HepG2 (cell line): ENCODE results near the gene C1QTNF12. TPM values are rescaled to one million over a fixed set of nuclear protein-coding genes. Genes with fewer than 3 reads are reported as not detected.

ENCODE experiments used
- ATAC-seq: fragments of 200-7000 bp; cut with Tn5 transposase; 3 replicates; pipeline ENCODE4 v1.9.1; 2020; ENCODE audit warnings: mild to moderate bottlenecking, moderate library complexity
- BruUV-seq: library from RNA; stranded (reverse); fragments of 400-500 nt; replicated peaks from 2 replicates; lab custom pipeline; 2021; lab: Mats Ljungman, UMichigan
- CTCF ChIA-PET: fragments of 300-600 bp; formaldehyde crosslinking; extraction: SDS; loops from one replicate; lab custom pipeline; 2021; ENCODE audit warnings: low total read pairs, inconsistent platforms, low intra/inter-chr PET ratio; lab: Yijun Ruan, JAX
- POLR2A ChIA-PET: fragments of 350-600 bp; sonication (Branson Sonifier 250); formaldehyde crosslinking; loops from one replicate; lab custom pipeline; 2020; ENCODE audit warnings: antibody characterized with exemption, inconsistent platforms; lab: Yijun Ruan, JAX
- DNase-seq: peaks from one replicate; pipeline ENCODE4 v3.0.0-alpha.2; 2015; ENCODE audit warnings: low spot score
- FAIRE-seq: peaks from 3 replicates; lab custom pipeline; 2011; peaks lifted over from hg19 to GRCh38; lab: Jason Lieb, UNC
- H2AFZ ChIP-seq: one replicate; pipeline ENCODE4 v1.6.1; 2011; ENCODE audit warnings: low read length, inconsistent platforms
- H3K27ac ChIP-seq: fragments of 300-600 bp; 3 replicates; pipeline ENCODE4 v1.8.0; 2011; ENCODE audit warnings: mixed run types, mild to moderate bottlenecking, mixed read lengths, low read length, inconsistent platforms; ENCODE audit not compliant: insufficient read depth; ENCODE audit errors: extremely low read length
- H3K27me3 ChIP-seq, 2 experiments: fragments of 200-600 bp in 1 of 2; 2 replicates in 1 of 2; 3 replicates in 1 of 2; pipeline versions ENCODE4 v1.6.0 to v1.8.0; 2011; ENCODE audit warnings: low read length in 2 of 2, mild to moderate bottlenecking in 2 of 2, moderate library complexity in 2 of 2, inconsistent platforms in 1 of 2; ENCODE audit not compliant: insufficient read depth in 2 of 2, control insufficient read depth in 1 of 2
- H3K36me3 ChIP-seq, 2 experiments: fragments of 200-600 bp in 1 of 2; replicated peaks in 1 of 2; 2 replicates in 1 of 2; 3 replicates in 1 of 2; pipeline versions ENCODE4 v1.5.1 to v1.8.0; 2011; ENCODE audit warnings: low read length in 2 of 2, inconsistent platforms in 1 of 2; ENCODE audit not compliant: insufficient read depth in 2 of 2, control insufficient read depth in 1 of 2
- H3K4me1 ChIP-seq: 2 replicates; pipeline ENCODE4 v1.5.1; 2012; ENCODE audit warnings: low read length, inconsistent platforms; ENCODE audit not compliant: insufficient read depth
- H3K4me2 ChIP-seq: 2 replicates; pipeline ENCODE4 v1.6.0; 2011; ENCODE audit warnings: low read depth, low read length, inconsistent platforms
- H3K4me3 ChIP-seq, 3 experiments: fragments of 200-600 bp in 1 of 3; sonication (generic), shearing (Covaris generic) in 1 of 3; replicated peaks in 1 of 3; 2 replicates each; pipeline ENCODE4 v1.5.1; 2011 to 2016; ENCODE audit warnings: low read length in 3 of 3, inconsistent platforms in 2 of 3, low read depth in 2 of 3, mild to moderate bottlenecking in 2 of 3, control low read depth in 1 of 3, mixed read lengths in 1 of 3; ENCODE audit not compliant: insufficient read depth in 1 of 3
- H3K79me2 ChIP-seq: one replicate; pipeline ENCODE4 v1.6.1; 2011; ENCODE audit warnings: low read length, inconsistent platforms; ENCODE audit not compliant: insufficient read depth
- H3K9ac ChIP-seq: 2 replicates; pipeline ENCODE4 v1.6.0; 2011; ENCODE audit warnings: mild to moderate bottlenecking, low read depth, low read length, inconsistent platforms; ENCODE audit not compliant: insufficient read depth
- H3K9me3 ChIP-seq: 2 replicates; pipeline ENCODE4 v1.5.1; 2012; ENCODE audit warnings: mild to moderate bottlenecking, low read length
- H4K20me1 ChIP-seq: 2 replicates; pipeline ENCODE4 v1.6.0; 2011; ENCODE audit warnings: inconsistent platforms, mild to moderate bottlenecking, low read length, moderate library complexity; ENCODE audit not compliant: insufficient read depth
- AGO2 ChIP-seq: fragments of 200-400 bp; formaldehyde crosslinking; optimal IDR thresholded peaks from 2 replicates; pipeline ENCODE3; 2017; ENCODE audit warnings: mild to moderate bottlenecking, low read depth, low read length, moderate library complexity
- BCL6 ChIP-seq: IDR thresholded peaks from 2 replicates; pipeline ENCODE4 v1.6.1; 2016; ENCODE audit warnings: missing genetic modification reagents, missing compliant biosample characterization
- ISL2 ChIP-seq: sonication (generic); formaldehyde crosslinking; IDR thresholded peaks from 2 replicates; pipeline ENCODE4 v1.5.0; 2020; ENCODE audit warnings: missing genetic modification reagents
- NKX3-1 ChIP-seq: sonication (generic); formaldehyde crosslinking; IDR thresholded peaks from 2 replicates; pipeline ENCODE4 v1.5.0; 2020; ENCODE audit warnings: missing genetic modification reagents
- PCBP2 ChIP-seq: fragments of 200-400 bp; formaldehyde crosslinking; optimal IDR thresholded peaks from 2 replicates; pipeline ENCODE3; 2018; ENCODE audit warnings: low read length, low read depth; ENCODE audit not compliant: poor library complexity, severe bottlenecking
- SALL2 ChIP-seq: sonication (generic); formaldehyde crosslinking; IDR thresholded peaks from 2 replicates; pipeline ENCODE4 v1.8.1; 2023; ENCODE audit warnings: mild to moderate bottlenecking, missing genetic modification reagents, inconsistent platforms
- SMAD9 ChIP-seq: sonication (generic); formaldehyde crosslinking; IDR thresholded peaks from 2 replicates; pipeline ENCODE4 v1.5.1; 2020; ENCODE audit warnings: mild to moderate bottlenecking, missing genetic modification reagents
- ZBTB20 ChIP-seq: sonication (generic); formaldehyde crosslinking; IDR thresholded peaks from 2 replicates; pipeline ENCODE4 v1.8.1; 2023; ENCODE audit warnings: missing genetic modification reagents, low read depth, mild to moderate bottlenecking, borderline replicate concordance
- ZNF326 ChIP-seq: sonication (generic); formaldehyde crosslinking; IDR thresholded peaks from 2 replicates; pipeline ENCODE4 v1.4.0; 2020; ENCODE audit warnings: missing genetic modification reagents, borderline replicate concordance
- ZNF335 ChIP-seq: sonication (generic); formaldehyde crosslinking; IDR thresholded peaks from 2 replicates; pipeline ENCODE4 v1.4.0; 2020; ENCODE audit warnings: missing genetic modification reagents
- ZNF501 ChIP-seq: sonication (generic); formaldehyde crosslinking; IDR thresholded peaks from 2 replicates; pipeline ENCODE4 v1.5.1; 2020; ENCODE audit warnings: mild to moderate bottlenecking, moderate library complexity, missing genetic modification reagents
- ZNF672 ChIP-seq: sonication (generic); formaldehyde crosslinking; IDR thresholded peaks from 2 replicates; pipeline ENCODE4 v1.8.1; 2022; ENCODE audit warnings: missing genetic modification reagents
- WGBS: methylation state at CpG from one replicate; pipeline ENCODE4 v1.1.6; 2017; ENCODE audit warnings: low lambda C conversion rate; 5-methylcytosine and 5-hydroxymethylcytosine counted together
- in situ Hi-C: cut with HindIII; loops from 2 replicates; pipeline ENCODE4 v1.10.0; 2017; ENCODE audit warnings: low pct_unique_long_range_greater_than_20kb; ENCODE audit not compliant: extremely low pct_ligation_motif_present
- intact Hi-C: fragments of 100-400 bp; cut with micrococcal nuclease; formaldehyde crosslinking; loops from one replicate; pipeline ENCODE4 v1.10.0; 2022; ENCODE audit not compliant: unreplicated experiment
- polyA plus RNA-seq, 8 experiments: library from polyadenylated mRNA; depleted of rRNA in 3 of 8; stranded (reverse) in 7 of 8; unstranded in 1 of 8; fragments of >200 nt; fragmentation: Illumina TruSeq in 4 of 8; extraction: Trizol in 4 of 8; gene quantifications; 2 replicates each; pipeline versions ENCODE4 v1.2.1 to v1.2.3, GENCODE V29; 2011 to 2016; ENCODE audit warnings: low read depth in 4 of 8, missing spikeins in 1 of 8, mixed read lengths in 1 of 8; ENCODE audit not compliant: insufficient read depth in 1 of 8
- total RNA-seq, 5 experiments: library from RNA; depleted of rRNA; stranded (reverse); fragments of >200 nt; fragmentation: Illumina TruSeq; extraction: Trizol; gene quantifications; 2 replicates each; pipeline ENCODE4 v1.2.3, GENCODE V29; 2016; ENCODE audit warnings: low read depth in 1 of 5
- TF ChIP-seq, protein P1 (sequence below): sonication (generic); formaldehyde crosslinking; IDR thresholded peaks from 2 replicates; pipeline ENCODE4 v1.4.0; 2020; ENCODE audit warnings: mild to moderate bottlenecking, missing genetic modification reagents
- TF ChIP-seq, protein P2 (sequence below): sonication (generic); formaldehyde crosslinking; IDR thresholded peaks from 2 replicates; pipeline ENCODE4 v1.8.0; 2022; ENCODE audit warnings: missing genetic modification reagents, low read depth, mild to moderate bottlenecking, borderline replicate concordance
- TF ChIP-seq, protein P3 (sequence below): IDR thresholded peaks from 2 replicates; pipeline ENCODE4 v1.4.0; 2020; ENCODE audit warnings: mild to moderate bottlenecking, missing genetic modification reagents

C1QTNF12 gene
- total and polyA plus RNA-seq, 2 of the 13 experiments (the other 11 are each of a cell fraction or from before 2014, with no cell fraction given) = 0.18 to 0.64 TPM

DNA sequence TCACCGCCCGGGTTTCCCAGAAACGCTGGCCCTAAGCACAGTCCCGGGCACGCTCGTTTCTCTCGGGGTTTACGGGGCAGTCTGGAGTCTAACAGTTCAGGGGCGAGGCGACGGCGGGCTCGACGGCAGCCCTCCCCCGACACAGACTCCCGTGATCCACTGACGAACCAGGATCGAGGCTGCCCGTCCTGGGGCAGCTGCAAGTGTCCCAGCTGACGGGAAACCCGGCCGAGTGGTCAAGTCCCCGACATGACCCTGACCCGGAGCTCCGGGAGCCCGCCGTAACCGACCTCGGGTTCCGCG lies 26.6 kb upstream of the C1QTNF12 start (continued):
- 0 out of 2 replicates have a peak, but pooled peaks have one; percentile 7 for TF ChIP-seq SALL2 (CRISPR knock-in tag)
- TF ChIP-seq ISL2 (CRISPR knock-in tag) = no peak
- TF ChIP-seq ZNF335 (CRISPR knock-in tag) = 0 out of 2 replicates have a peak, but pooled peaks have one; percentile 7
- TF ChIP-seq ZNF672 = 0 out of 2 replicates have a peak, but pooled peaks have one; percentile 17
- TF ChIP-seq BCL6 = 0 out of 2 replicates have a peak, but pooled peaks have one; percentile 4
- TF ChIP-seq, protein P1, sequence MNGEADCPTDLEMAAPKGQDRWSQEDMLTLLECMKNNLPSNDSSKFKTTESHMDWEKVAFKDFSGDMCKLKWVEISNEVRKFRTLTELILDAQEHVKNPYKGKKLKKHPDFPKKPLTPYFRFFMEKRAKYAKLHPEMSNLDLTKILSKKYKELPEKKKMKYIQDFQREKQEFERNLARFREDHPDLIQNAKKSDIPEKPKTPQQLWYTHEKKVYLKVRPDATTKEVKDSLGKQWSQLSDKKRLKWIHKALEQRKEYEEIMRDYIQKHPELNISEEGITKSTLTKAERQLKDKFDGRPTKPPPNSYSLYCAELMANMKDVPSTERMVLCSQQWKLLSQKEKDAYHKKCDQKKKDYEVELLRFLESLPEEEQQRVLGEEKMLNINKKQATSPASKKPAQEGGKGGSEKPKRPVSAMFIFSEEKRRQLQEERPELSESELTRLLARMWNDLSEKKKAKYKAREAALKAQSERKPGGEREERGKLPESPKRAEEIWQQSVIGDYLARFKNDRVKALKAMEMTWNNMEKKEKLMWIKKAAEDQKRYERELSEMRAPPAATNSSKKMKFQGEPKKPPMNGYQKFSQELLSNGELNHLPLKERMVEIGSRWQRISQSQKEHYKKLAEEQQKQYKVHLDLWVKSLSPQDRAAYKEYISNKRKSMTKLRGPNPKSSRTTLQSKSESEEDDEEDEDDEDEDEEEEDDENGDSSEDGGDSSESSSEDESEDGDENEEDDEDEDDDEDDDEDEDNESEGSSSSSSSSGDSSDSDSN (CRISPR knock-in tag) = peak; percentile 6; the same call in 1 of the 2 replicates

DNA sequence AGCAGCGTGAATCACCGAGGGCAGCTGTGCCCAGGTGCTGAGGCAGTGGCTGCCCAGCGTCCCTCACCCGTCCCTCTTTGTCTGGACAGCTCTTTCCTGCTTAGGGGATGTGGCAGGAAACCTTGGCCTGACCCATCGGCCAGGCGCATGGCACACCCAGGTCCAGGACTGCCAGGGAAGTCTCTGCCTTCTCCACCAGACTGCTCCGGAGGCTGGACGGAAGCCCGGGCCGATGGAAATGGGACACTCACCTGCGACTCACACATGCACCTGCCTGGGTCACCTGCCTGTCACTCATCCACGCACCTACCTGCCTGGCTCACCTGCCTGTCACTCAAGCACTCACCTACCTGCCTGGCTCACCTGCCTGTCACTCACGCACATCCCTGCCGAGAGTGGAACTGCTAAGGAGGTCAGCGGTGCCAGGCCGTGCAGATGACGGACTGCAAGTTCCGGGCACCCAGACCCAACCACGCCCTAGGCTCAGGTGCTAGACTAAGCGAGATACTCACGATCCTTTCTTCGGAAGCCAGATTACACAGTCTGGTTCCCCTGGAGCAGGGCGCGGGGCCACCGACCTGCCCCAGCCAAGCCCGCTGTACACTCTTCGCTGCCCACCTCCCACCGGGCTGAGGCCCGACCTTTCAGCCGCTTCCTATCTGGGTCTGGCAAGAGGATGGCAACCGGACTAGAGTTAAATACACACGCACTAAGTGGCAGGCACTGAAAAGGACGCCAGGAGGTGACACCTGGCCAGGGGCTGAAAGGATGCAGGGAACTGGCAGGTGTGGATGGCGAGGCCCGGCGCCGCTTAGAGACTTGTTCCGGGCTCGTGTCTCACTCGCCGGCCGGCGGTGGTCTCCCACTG lies 26.1 kb upstream of the C1QTNF12 start:
- in situ Hi-C loops = no loop called here
- Histone ChIP-seq H3K4me3 (peak overlapping the region; percentile 76 to 89 (median 82)), H3K9ac (peak overlapping the region; percentile 94), H3K27ac (peak overlapping the region; percentile 64), H3K79me2 (peaks cover 42% of the 10 kb centered on the region), H3K27me3 (no peaks in the 10 kb centered on the region; a peak in 1 of 5 replicates), H3K36me3 (peaks cover 5 to 16% of the 10 kb centered on the region in 2 experiments; a peak in 2 of 5 replicates), H2AFZ (no peak overlapping the region), H3K9me3 (no peaks in the 10 kb centered on the region), H3K4me1 (peaks cover 46% of the 10 kb centered on the region), H3K4me2 (peak overlapping the region; percentile 94), H4K20me1 (peaks cover 21% of the 10 kb centered on the region; the same call in 1 of the 2 replicates)
- ATAC-seq (no peak), FAIRE-seq (no peak), DNase-seq (no peak)
- 13% methylated on average over 35 of the region's 43 CpGs for WGBS
- ChIA-PET CTCF (no interaction called here), POLR2A (interaction anchor here (1.1 to 2.1 kb wide), 5 partner anchors 9 to 235 kb away, joined by 3 to 11 read pairs (median 5); no protein-coding TSS in a partner anchor)
- intact Hi-C loops = no loop called here
- BruUV-seq = TSS peak; percentile 53
- TF ChIP-seq ZBTB20 = no peak
- TF ChIP-seq, protein P2, sequence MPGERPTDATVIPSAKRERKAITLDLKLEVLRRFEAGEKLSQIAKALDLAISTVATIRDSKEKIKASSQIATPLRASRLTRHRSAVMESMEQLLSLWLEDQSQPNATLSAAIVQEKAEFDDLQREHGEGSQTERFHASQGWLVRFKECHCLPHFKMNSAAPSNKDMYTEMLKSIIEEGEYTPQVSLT = no peak
- peak; percentile 55 for TF ChIP-seq AGO2
- TF ChIP-seq NKX3-1 (CRISPR knock-in tag) = no peak
- no peak for TF ChIP-seq PCBP2
- TF ChIP-seq, protein P3, sequence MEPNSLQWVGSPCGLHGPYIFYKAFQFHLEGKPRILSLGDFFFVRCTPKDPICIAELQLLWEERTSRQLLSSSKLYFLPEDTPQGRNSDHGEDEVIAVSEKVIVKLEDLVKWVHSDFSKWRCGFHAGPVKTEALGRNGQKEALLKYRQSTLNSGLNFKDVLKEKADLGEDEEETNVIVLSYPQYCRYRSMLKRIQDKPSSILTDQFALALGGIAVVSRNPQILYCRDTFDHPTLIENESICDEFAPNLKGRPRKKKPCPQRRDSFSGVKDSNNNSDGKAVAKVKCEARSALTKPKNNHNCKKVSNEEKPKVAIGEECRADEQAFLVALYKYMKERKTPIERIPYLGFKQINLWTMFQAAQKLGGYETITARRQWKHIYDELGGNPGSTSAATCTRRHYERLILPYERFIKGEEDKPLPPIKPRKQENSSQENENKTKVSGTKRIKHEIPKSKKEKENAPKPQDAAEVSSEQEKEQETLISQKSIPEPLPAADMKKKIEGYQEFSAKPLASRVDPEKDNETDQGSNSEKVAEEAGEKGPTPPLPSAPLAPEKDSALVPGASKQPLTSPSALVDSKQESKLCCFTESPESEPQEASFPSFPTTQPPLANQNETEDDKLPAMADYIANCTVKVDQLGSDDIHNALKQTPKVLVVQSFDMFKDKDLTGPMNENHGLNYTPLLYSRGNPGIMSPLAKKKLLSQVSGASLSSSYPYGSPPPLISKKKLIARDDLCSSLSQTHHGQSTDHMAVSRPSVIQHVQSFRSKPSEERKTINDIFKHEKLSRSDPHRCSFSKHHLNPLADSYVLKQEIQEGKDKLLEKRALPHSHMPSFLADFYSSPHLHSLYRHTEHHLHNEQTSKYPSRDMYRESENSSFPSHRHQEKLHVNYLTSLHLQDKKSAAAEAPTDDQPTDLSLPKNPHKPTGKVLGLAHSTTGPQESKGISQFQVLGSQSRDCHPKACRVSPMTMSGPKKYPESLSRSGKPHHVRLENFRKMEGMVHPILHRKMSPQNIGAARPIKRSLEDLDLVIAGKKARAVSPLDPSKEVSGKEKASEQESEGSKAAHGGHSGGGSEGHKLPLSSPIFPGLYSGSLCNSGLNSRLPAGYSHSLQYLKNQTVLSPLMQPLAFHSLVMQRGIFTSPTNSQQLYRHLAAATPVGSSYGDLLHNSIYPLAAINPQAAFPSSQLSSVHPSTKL (CRISPR knock-in tag) = no peak
- TF ChIP-seq ZNF326 (CRISPR knock-in tag) = no peak
- no peak for TF ChIP-seq SMAD9
- TF ChIP-seq ZNF501 (CRISPR knock-in tag) = no peak; the same call in 1 of the 2 replicates
